ENCODE results near the gene SNRNP48.

GRCh38 chr6:7639427-7639826 is 49.4 kb downstream of the SNRNP48 start:
- TF ChIP-seq KDM1A (IDR thresholded peaks at IDR 0.05; ENCODE audit: low read depth) (no peak), POLR2A (IDR thresholded peaks at IDR 0.05; ENCODE audit: low read length) (no peak), CHD2 (IDR thresholded peaks at IDR 0.05; ENCODE audit: low read length, partially characterized antibody) (no peak), CHD4 (IDR thresholded peaks at IDR 0.05; ENCODE audit: borderline replicate concordance) (no peak), MAZ (IDR thresholded peaks at IDR 0.05; ENCODE audit: borderline replicate concordance, low read depth, low read length) (no peak), GATA3 (IDR thresholded peaks at IDR 0.05; ENCODE audit: borderline replicate concordance) (no peak), RAD21 (conservative IDR thresholded peaks at IDR 0.05 in 1 of 2, IDR thresholded peaks at IDR 0.05 in 1 of 2) (no peak), BHLHE40 (IDR thresholded peaks at IDR 0.05; ENCODE audit: low read depth, low read length) (no peak), JUN (IDR thresholded peaks at IDR 0.05) (no peak), ESRRA (IDR thresholded peaks at IDR 0.05; ENCODE audit: borderline replicate concordance, low read length) (no peak), SMC3 (IDR thresholded peaks at IDR 0.05) (no peak)
- TF ChIP-seq, protein P1, sequence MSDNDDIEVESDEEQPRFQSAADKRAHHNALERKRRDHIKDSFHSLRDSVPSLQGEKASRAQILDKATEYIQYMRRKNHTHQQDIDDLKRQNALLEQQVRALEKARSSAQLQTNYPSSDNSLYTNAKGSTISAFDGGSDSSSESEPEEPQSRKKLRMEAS (IDR thresholded peaks at IDR 0.05), result no peak
- TF ChIP-seq, protein P2, sequence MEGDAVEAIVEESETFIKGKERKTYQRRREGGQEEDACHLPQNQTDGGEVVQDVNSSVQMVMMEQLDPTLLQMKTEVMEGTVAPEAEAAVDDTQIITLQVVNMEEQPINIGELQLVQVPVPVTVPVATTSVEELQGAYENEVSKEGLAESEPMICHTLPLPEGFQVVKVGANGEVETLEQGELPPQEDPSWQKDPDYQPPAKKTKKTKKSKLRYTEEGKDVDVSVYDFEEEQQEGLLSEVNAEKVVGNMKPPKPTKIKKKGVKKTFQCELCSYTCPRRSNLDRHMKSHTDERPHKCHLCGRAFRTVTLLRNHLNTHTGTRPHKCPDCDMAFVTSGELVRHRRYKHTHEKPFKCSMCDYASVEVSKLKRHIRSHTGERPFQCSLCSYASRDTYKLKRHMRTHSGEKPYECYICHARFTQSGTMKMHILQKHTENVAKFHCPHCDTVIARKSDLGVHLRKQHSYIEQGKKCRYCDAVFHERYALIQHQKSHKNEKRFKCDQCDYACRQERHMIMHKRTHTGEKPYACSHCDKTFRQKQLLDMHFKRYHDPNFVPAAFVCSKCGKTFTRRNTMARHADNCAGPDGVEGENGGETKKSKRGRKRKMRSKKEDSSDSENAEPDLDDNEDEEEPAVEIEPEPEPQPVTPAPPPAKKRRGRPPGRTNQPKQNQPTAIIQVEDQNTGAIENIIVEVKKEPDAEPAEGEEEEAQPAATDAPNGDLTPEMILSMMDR (IDR thresholded peaks at IDR 0.05), result no peak
